Measurements from ENCODE around the gene TMTC2.

The TMTC2 gene

DNA sequence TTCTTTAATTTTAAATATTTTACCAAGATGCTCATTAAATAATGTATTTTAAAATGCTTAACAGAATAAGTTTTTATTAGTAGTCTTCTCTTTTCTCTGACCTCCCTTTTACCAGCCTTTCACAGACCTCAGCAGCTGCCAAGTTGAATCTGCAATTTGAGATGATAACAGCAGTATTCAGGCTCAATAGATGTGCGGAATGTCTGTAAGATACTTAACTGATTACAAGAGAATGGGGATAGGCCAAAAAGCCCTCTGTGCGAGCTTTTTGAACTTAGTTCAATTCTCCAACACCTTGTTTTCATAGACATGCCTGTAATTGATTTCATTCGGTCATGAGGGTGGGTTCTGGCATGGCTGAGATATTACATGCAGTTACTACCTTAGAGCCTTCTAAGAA is 277.2 kb downstream of the TMTC2 start:
- DNase-seq = no peak

DNA sequence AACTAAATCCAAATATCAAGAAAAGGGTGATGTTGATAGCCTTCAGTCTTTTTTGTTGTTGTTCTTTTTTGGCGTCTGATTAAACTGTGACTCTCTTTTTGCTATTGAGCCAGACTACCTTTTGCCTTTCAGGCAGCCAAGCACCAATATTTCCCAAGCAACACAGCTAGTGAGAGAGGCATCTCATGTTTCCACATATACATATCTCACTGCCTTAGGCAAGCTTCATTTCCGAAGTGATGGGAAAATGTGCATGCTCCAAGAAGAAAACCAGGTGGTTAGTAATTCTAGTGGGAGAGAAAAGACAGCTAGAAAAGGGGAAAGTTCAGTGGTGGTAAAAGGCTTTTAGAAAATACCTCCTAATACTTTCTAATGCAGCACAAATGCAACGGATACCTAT is 277.7 kb downstream of the TMTC2 start:
- DNase-seq = no peak

DNA sequence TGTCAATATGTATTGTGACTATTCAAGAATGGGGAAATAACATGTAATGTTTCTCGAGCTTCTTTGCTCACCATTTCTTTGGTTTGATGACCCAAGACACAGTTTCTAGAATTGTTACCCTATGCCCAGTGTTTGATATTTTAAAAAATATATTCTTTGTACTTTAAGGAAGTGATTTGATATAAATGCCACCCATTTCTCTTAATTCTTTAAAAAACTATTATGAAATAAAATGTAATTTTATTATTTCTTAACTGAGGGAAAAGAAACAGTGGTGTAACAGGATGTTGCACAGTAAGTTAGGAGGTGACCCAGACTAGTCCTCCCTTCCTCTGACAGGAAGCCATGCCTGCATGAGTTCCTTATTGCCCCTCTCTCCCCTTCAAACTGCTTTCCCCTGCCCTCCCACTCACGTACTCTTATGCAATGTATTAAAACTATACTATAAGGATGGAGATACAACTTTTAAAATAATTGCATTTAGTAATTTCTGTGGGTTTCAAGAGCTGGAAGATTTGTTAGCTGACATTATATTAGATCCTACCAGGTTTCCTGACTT is 279.4 kb downstream of the TMTC2 start:
- no peak for DNase-seq

DNA sequence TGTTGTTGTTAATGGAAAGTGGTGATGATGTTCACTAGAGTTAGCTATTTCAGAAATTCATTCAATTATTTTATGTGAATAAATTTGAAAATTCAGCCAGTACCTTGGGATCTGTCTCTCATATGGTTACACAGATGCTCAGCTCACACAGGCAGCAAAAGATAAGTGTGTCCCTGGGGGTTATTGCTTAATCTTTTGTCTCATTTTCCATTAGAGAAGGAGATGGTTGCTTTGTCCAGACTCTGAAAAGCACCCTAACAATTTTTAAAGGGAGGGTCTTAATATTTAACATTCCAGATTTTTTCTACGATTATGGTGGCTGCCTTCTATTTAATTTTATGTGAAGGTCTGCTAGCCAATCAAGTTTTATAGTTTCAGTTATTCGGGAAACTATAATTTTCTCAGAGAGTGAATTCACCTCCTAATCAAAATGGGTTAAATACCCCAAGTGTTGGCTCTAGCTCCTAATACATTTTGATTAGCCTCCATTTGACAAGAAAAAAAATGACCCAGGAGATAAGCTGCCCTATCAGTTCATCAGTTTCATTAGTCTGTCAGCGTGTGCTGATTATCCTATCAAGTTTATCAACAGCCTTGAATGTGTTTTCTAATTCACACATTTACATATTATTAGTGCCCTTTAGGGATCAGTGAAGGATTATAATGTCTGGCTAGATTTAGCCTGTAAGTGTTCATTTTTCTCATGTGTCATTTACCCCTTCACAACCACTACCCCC is 282.1 kb downstream of the TMTC2 start:
- DNase-seq = no peak

DNA sequence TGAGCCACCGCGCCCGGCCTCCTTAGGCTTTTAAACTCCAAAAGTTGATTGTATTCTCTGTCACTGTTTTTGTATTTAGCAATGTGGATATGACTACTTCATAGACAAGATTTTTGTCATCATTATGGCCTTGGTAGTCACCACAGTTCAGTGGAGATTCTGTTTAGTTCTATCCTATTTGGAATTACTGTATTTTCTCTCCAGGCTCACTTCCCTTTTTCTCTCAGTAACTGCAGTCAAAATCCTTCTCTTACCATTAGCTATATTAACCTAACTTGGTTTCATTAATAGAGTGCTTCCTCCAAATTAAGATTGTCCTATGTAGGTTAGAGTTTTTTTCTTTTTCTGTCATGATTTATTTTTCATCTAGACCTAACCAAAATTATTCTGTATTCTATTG is 283.9 kb downstream of the TMTC2 start:
- DNase-seq = no peak

DNA sequence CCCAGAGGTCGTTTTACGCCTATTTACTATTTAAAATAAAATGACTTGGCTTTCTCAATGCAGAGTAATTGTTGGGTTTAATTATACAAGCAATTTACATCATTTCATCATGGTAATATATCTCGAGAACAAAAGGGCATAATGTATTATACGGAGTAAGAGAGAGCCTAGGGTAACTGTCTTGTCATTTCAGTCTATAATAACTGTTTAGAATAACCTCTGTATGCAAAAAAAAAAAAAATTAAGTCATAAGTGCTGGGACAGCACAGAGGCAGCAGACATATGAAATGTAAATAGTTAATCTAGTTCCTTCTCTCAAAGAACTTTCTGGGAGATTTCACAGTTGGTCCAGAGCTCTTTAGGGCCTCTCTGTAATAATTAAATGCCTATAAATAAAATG is 284.9 kb downstream of the TMTC2 start:
- DNase-seq = no peak

- no peak for DNase-seq
Observed at GRCh38 chr12:82972624-82973023, 285.9 kb downstream of the TMTC2 start.

DNA sequence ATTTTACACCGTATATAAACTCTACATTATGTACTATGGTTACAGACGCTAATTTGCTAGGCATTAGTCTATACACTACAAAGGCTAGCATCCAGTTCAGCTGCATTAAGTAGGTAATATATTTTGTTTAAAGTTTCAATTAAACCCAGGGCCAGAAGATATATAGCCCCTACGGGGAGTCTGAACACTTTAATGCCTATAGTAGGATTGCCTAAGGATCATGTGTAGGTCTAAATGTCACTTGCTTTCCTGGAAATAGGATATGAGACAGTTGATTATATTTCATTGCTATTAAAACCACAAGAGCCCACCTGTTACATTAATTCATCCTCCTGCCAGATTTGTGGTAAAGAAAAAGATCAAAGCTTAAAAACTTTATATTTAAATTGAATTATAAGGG is 286.9 kb downstream of the TMTC2 start:
- DNase-seq = no peak

DNA sequence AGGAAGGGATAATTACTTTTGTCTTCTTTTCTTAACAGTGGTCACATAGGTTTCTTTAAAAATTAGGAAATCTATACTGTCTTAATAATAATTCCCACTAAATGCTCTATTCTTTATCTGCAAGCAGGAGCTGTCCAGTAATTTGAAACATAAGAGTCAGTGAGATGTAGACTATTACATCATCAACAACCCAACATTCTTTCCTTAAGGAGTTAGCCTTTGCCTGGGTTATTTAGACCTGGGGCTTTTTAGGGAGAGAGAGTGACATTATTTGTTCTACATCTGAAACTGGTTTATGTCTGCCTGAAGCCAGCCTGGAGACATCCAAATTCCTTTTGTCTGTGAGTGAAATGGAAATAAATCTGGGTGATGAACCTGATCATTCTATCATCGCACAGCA is 294.4 kb downstream of the TMTC2 start:
- no peak for DNase-seq

- DNase-seq = no peak
Observed at GRCh38 chr12:82994117-82994516, 307.4 kb downstream of the TMTC2 start.

DNA sequence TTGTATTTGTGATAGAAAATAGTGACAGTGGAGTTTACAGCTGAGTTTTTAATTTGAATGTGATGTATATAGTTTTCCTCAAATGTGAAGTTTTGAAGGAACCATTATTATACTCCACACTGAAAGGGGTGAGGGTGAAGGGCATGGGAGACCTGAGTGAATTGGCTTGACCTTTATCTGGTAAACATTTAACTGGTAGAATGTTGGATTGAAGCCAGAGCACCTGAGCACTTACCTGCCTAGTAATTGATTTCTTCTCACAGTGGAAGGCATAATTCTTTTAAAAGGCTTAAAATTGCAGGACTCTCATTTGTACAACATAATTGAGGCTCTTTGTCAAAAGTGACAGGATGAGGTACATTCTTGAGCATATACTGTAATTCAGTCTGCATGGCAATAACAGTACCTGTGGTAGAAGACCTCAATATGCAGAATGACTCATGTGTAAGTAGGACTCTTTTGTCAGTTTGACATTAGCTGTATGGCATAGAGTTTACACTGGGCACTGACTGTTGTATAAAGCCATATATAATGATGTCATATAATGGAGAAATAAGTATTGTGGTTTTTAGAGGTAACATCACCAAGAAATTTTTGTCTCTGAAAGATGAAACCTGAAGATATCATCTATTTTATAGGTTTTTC is 309.6 kb downstream of the TMTC2 start:
- no peak for DNase-seq

GRCh38 chr12:82998509-82998908 is 311.8 kb downstream of the TMTC2 start:
- no peak for DNase-seq

GRCh38 chr12:83003026-83003425 is 316.3 kb downstream of the TMTC2 start:
- no peak for DNase-seq

- no peak for DNase-seq
Observed at GRCh38 chr12:83005534-83006197, 319.0 kb downstream of the TMTC2 start.

GRCh38 chr12:83008703-83009102 is 322.0 kb downstream of the TMTC2 start:
- DNase-seq = no peak

GRCh38 chr12:83010169-83010804 is 323.6 kb downstream of the TMTC2 start:
- no peak for DNase-seq

DNA sequence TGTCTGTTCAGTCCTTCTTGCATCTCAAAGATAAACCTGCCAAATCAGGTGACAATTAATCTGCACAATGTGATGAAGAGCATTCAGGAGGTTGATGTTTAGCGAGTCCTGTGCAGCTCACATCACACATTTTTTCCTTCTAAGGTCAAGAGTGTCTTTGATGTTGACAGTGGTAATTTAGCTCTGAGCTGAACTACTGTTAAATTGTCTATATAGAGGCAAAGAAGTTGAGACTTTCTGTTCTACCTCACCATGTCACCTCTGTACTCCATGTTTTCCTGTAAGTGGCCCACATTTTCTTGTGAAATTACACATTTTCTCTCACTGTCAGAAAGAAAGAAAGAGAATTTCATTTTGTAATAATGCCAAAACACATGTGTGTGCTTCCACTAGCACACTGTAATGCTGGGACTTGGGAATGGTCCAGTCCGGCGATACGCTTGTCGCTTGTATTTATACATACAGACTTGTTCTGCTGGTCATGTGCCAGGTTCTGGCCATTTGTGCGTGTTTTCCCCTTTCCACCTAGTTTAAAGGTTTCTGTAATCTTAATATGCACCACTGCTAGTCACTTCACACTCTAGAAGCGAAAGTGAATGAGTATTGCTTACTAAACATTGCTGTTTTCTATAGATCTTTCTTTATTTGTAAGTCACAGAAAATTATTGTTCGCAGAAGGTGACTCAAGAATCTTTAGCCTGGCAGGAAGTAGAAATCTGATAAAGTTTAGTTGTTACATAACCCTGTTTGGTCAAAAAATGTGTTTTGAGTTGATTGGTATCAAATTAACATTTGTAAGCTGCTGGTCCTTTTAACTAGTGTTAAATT is 328.9 kb downstream of the TMTC2 start:
- DNase-seq = no peak

DNA sequence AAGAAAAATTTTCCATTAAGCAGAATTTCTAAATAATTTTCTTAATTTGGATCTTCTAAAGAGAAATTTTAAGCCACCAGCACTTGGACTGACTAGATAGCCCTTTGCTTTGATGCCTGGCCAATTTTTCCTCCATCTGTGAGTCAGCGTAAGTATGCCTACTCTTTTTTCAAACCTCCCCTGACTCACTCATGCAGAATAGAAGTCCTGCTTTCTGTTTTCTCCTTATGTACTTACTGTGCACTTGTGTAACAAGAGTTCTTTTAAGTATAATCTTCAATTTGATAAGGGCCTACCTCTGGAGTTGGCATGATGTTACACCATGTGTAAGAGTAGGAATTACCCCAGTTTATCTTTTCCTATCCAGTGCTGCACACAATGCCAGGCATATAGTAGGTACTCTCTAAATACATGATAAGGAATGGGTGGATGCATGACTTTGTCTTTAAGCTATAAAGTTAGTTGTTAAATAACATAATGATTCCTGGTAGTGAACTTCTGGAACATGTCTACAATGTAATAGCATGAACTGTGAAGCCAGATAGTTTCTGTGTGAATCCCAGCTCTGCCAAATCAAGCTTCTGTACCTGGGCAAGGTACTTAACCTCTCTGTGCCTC is 329.6 kb downstream of the TMTC2 start:
- no peak for DNase-seq

DNA sequence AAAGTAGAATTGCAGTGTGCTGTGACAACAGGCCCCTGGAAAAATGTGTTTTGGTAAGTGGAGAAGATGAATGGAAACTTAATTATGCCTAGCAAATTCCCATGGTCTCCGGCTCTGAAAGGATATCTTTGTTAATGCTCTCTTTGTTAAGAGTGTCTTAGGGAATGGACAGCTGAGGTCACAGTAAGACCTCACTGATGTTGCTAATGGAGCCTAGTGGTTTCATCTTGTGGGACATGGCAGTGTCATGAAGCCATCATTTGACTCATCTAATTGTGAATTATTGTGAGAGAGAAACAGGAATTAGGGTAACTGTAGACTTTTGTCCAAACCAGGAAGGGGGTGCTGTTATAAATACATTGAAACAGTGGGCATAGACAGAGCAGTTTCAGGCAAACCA is 330.3 kb downstream of the TMTC2 start:
- DNase-seq = no peak

- DNase-seq = no peak
Observed at GRCh38 chr12:83018088-83018487, 331.4 kb downstream of the TMTC2 start.

- DNase-seq = no peak
Observed at GRCh38 chr12:83027021-83027723, 340.5 kb downstream of the TMTC2 start.
